Measurements from ENCODE around the gene ATF5.
"Not testable (repeated sequence)": the region's sequence is repeated elsewhere in the genome, so short reads cannot be mapped to it uniquely, and the experiment has no call there.

GRCh38 chr19:49959892-49960291 lies 30.9 kb downstream of the ATF5 start:
- not testable (repeated sequence) for TF ChIP-seq ZBTB33 (CRISPR knock-in tag; IDR thresholded peaks at IDR 0.05); SAFB2 (CRISPR knock-in tag; IDR thresholded peaks at IDR 0.05; ENCODE audit: borderline replicate concordance, low read depth); CHD4 (IDR thresholded peaks at IDR 0.05; ENCODE audit: borderline replicate concordance, low read length); ZBTB44 (CRISPR knock-in tag; IDR thresholded peaks at IDR 0.05); THAP8 (CRISPR knock-in tag; IDR thresholded peaks at IDR 0.05; ENCODE audit: borderline replicate concordance); IKZF4 (CRISPR knock-in tag; IDR thresholded peaks at IDR 0.05; ENCODE audit: borderline replicate concordance, low read depth, not compliant biosample characterization)
